ENCODE measurements around the gene DCAF11. TPM values are rescaled to one million over a fixed set of nuclear protein-coding genes. Genes with fewer than 3 reads are reported as not detected.

DCAF11 gene
- total and polyA plus RNA-seq, 2 of the 13 experiments (the other 11 are each of a cell fraction or from before 2014, with no cell fraction given) = 150 to 257 TPM

GRCh38 chr14:24136684-24137528, 22.3 kb downstream of the DCAF11 start (continued):
- TF ChIP-seq YEATS2 (CRISPR knock-in tag; IDR thresholded peaks at IDR 0.05; ENCODE audit: borderline replicate concordance) (0 out of 2 replicates have a peak, but pooled peaks have one; percentile 19), AKAP8 (CRISPR knock-in tag; IDR thresholded peaks at IDR 0.05) (0 out of 2 replicates have a peak, but pooled peaks have one; percentile 64), NFIC (IDR thresholded peaks at IDR 0.05; ENCODE audit: low read length) (no peak), FOXA1 (IDR thresholded peaks at IDR 0.05) (0 out of 2 replicates have a peak, but pooled peaks have one; percentile 32), FOXA1 (CRISPR knock-in tag; IDR thresholded peaks at IDR 0.05) (no peak), ARID2 (CRISPR knock-in tag; IDR thresholded peaks at IDR 0.05; ENCODE audit: borderline replicate concordance) (no peak; the same call in 1 of the 2 replicates), NFE2L2 (IDR thresholded peaks at IDR 0.05; ENCODE audit: low read length) (no peak), SIN3A (IDR thresholded peaks at IDR 0.05; ENCODE audit: borderline replicate concordance, low read depth, low read length) (no peak), HOXD1 (CRISPR knock-in tag; IDR thresholded peaks at IDR 0.05) (0 out of 2 replicates have a peak, but pooled peaks have one; percentile 46), MIER3 (CRISPR knock-in tag; IDR thresholded peaks at IDR 0.05; ENCODE audit: borderline replicate concordance) (peak; percentile 40; the same call in 1 of the 2 replicates), ZNF550 (CRISPR knock-in tag; IDR thresholded peaks at IDR 0.05; ENCODE audit: borderline replicate concordance) (0 out of 2 replicates have a peak, but pooled peaks have one; percentile 39), POLR2AphosphoS5 (IDR thresholded peaks at IDR 0.05; ENCODE audit: low read depth, low read length) (no peak), ZNF292 (CRISPR knock-in tag; IDR thresholded peaks at IDR 0.05; ENCODE audit: borderline replicate concordance, low read depth) (no peak), ZNF577 (CRISPR knock-in tag; IDR thresholded peaks at IDR 0.05; ENCODE audit: borderline replicate concordance, low read depth) (0 out of 2 replicates have a peak, but pooled peaks have one; percentile 12), USF2 (IDR thresholded peaks at IDR 0.05; ENCODE audit: low read depth, low read length) (0 out of 2 replicates have a peak, but pooled peaks have one; percentile 6), USF2 (CRISPR knock-in tag; IDR thresholded peaks at IDR 0.05; ENCODE audit: borderline replicate concordance) (no peak)
- TF ChIP-seq, protein P1, sequence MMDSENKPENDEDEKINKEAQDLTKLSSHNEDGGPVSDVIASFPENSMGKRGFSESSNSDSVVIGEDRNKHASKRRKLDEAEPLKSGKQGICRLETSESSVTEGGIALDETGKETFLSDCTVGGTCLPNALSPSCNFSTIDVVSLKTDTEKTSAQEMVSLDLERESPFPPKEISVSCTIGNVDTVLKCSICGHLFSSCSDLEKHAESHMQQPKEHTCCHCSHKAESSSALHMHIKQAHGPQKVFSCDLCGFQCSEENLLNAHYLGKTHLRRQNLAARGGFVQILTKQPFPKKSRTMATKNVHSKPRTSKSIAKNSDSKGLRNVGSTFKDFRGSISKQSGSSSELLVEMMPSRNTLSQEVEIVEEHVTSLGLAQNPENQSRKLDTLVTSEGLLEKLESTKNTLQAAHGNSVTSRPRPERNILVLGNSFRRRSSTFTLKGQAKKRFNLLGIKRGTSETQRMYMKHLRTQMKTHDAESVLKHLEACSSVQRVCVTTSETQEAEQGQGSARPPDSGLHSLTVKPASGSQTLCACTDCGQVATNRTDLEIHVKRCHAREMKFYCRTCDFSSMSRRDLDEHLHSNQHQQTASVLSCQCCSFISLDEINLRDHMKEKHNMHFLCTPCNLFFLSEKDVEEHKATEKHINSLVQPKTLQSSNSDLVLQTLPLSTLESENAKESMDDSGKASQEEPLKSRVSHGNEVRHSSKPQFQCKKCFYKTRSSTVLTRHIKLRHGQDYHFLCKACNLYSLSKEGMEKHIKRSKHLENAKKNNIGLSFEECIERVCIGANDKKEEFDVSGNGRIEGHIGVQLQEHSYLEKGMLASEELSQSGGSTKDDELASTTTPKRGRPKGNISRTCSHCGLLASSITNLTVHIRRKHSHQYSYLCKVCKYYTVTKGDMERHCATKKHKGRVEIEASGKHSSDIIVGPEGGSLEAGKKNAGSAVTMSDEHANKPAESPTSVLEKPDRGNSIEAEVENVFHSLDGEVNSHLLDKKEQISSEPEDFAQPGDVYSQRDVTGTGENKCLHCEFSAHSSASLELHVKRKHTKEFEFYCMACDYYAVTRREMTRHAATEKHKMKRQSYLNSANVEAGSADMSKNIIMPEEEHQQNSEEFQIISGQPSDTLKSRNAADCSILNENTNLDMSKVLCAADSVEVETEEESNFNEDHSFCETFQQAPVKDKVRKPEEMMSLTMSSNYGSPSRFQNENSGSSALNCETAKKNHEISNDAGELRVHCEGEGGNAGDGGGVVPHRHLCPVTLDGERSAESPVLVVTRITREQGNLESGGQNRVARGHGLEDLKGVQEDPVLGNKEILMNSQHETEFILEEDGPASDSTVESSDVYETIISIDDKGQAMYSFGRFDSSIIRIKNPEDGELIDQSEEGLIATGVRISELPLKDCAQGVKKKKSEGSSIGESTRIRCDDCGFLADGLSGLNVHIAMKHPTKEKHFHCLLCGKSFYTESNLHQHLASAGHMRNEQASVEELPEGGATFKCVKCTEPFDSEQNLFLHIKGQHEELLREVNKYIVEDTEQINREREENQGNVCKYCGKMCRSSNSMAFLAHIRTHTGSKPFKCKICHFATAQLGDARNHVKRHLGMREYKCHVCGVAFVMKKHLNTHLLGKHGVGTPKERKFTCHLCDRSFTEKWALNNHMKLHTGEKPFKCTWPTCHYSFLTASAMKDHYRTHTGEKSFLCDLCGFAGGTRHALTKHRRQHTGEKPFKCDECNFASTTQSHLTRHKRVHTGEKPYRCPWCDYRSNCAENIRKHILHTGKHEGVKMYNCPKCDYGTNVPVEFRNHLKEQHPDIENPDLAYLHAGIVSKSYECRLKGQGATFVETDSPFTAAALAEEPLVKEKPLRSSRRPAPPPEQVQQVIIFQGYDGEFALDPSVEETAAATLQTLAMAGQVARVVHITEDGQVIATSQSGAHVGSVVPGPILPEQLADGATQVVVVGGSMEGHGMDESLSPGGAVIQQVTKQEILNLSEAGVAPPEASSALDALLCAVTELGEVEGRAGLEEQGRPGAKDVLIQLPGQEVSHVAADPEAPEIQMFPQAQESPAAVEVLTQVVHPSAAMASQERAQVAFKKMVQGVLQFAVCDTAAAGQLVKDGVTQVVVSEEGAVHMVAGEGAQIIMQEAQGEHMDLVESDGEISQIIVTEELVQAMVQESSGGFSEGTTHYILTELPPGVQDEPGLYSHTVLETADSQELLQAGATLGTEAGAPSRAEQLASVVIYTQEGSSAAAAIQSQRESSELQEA (CRISPR knock-in tag; IDR thresholded peaks at IDR 0.05; ENCODE audit: not compliant biosample characterization) = peak; percentile 16
- TF ChIP-seq, protein P2, sequence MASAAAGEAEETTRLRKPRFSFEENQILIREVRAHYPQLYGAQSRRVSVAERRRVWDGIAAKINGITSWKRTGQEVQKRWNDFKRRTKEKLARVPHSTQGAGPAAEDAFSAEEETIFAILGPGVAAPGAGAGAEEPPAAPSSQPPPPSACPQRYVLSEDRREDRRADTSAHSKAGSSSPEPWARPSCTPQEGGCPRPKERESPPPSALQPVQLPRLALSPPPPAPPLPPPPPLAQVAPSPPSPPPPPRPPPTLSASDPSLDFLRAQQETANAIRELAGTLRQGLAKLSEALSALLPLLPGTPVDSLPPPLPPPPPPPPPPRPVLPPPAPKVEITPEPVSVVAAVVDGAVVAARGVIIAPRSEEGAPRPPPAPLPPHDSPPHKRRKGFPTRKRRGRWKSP (CRISPR knock-in tag; IDR thresholded peaks at IDR 0.05) = no peak
